HepG2 (cell line): ENCODE results near the gene PTAFR. TPM values are rescaled to one million over a fixed set of nuclear protein-coding genes. Genes with fewer than 3 reads are reported as not detected.

Experiments
- ATAC-seq: fragments of 200-7000 bp; cut with Tn5 transposase; 3 replicates; pipeline ENCODE4 v1.9.1; 2020; ENCODE audit warnings: mild to moderate bottlenecking, moderate library complexity
- BruUV-seq: library from RNA; stranded (reverse); fragments of 400-500 nt; replicated peaks from 2 replicates; lab custom pipeline; 2021; lab: Mats Ljungman, UMichigan
- CTCF ChIA-PET: fragments of 300-600 bp; formaldehyde crosslinking; extraction: SDS; loops from one replicate; lab custom pipeline; 2021; ENCODE audit warnings: low total read pairs, inconsistent platforms, low intra/inter-chr PET ratio; lab: Yijun Ruan, JAX
- POLR2A ChIA-PET: fragments of 350-600 bp; sonication (Branson Sonifier 250); formaldehyde crosslinking; loops from one replicate; lab custom pipeline; 2020; ENCODE audit warnings: antibody characterized with exemption, inconsistent platforms; lab: Yijun Ruan, JAX
- DNase-seq: peaks from one replicate; pipeline ENCODE4 v3.0.0-alpha.2; 2015; ENCODE audit warnings: low spot score
- FAIRE-seq: peaks from 3 replicates; lab custom pipeline; 2011; peaks lifted over from hg19 to GRCh38; lab: Jason Lieb, UNC
- H2AFZ ChIP-seq: one replicate; pipeline ENCODE4 v1.6.1; 2011; ENCODE audit warnings: low read length, inconsistent platforms
- H3K27ac ChIP-seq: fragments of 300-600 bp; 3 replicates; pipeline ENCODE4 v1.8.0; 2011; ENCODE audit warnings: mixed run types, mild to moderate bottlenecking, mixed read lengths, low read length, inconsistent platforms; ENCODE audit not compliant: insufficient read depth; ENCODE audit errors: extremely low read length
- H3K27me3 ChIP-seq, 2 experiments: fragments of 200-600 bp in 1 of 2; 2 replicates in 1 of 2; 3 replicates in 1 of 2; pipeline versions ENCODE4 v1.6.0 to v1.8.0; 2011; ENCODE audit warnings: low read length in 2 of 2, mild to moderate bottlenecking in 2 of 2, moderate library complexity in 2 of 2, inconsistent platforms in 1 of 2; ENCODE audit not compliant: insufficient read depth in 2 of 2, control insufficient read depth in 1 of 2
- H3K36me3 ChIP-seq, 2 experiments: fragments of 200-600 bp in 1 of 2; replicated peaks in 1 of 2; 2 replicates in 1 of 2; 3 replicates in 1 of 2; pipeline versions ENCODE4 v1.5.1 to v1.8.0; 2011; ENCODE audit warnings: low read length in 2 of 2, inconsistent platforms in 1 of 2; ENCODE audit not compliant: insufficient read depth in 2 of 2, control insufficient read depth in 1 of 2
- H3K4me1 ChIP-seq: 2 replicates; pipeline ENCODE4 v1.5.1; 2012; ENCODE audit warnings: low read length, inconsistent platforms; ENCODE audit not compliant: insufficient read depth
- H3K4me2 ChIP-seq: 2 replicates; pipeline ENCODE4 v1.6.0; 2011; ENCODE audit warnings: low read depth, low read length, inconsistent platforms
- H3K4me3 ChIP-seq, 3 experiments: fragments of 200-600 bp in 1 of 3; sonication (generic), shearing (Covaris generic) in 1 of 3; replicated peaks in 1 of 3; 2 replicates each; pipeline ENCODE4 v1.5.1; 2011 to 2016; ENCODE audit warnings: low read length in 3 of 3, inconsistent platforms in 2 of 3, low read depth in 2 of 3, mild to moderate bottlenecking in 2 of 3, control low read depth in 1 of 3, mixed read lengths in 1 of 3; ENCODE audit not compliant: insufficient read depth in 1 of 3
- H3K79me2 ChIP-seq: one replicate; pipeline ENCODE4 v1.6.1; 2011; ENCODE audit warnings: low read length, inconsistent platforms; ENCODE audit not compliant: insufficient read depth
- H3K9ac ChIP-seq: 2 replicates; pipeline ENCODE4 v1.6.0; 2011; ENCODE audit warnings: mild to moderate bottlenecking, low read depth, low read length, inconsistent platforms; ENCODE audit not compliant: insufficient read depth
- H3K9me3 ChIP-seq: 2 replicates; pipeline ENCODE4 v1.5.1; 2012; ENCODE audit warnings: mild to moderate bottlenecking, low read length
- H4K20me1 ChIP-seq: 2 replicates; pipeline ENCODE4 v1.6.0; 2011; ENCODE audit warnings: inconsistent platforms, mild to moderate bottlenecking, low read length, moderate library complexity; ENCODE audit not compliant: insufficient read depth
- CBX5 ChIP-seq: sonication (generic); formaldehyde crosslinking; IDR thresholded peaks from 2 replicates; pipeline ENCODE4 v1.4.0; 2020; ENCODE audit warnings: missing genetic modification reagents, borderline replicate concordance
- EP300 ChIP-seq, 3 experiments: sonication (generic) in 1 of 3; formaldehyde crosslinking in 1 of 3; IDR thresholded peaks; 2 replicates each; pipeline versions ENCODE4 v1.5.1 to v1.6.1; 2011 to 2020; ENCODE audit warnings: low read depth in 2 of 3, low read length in 2 of 3, borderline replicate concordance in 1 of 3, improper control_type of control experiment in 1 of 3, mild to moderate bottlenecking in 1 of 3, missing genetic modification reagents in 1 of 3, moderate library complexity in 1 of 3
- FOXA1 ChIP-seq, 2 experiments: fragments of 450-650 bp in 1 of 2; sonication (generic) in 1 of 2; formaldehyde crosslinking in 1 of 2; IDR thresholded peaks; 2 replicates each; pipeline versions ENCODE4 v1.4.0 to v1.6.1; 2016 to 2020; ENCODE audit warnings: missing genetic modification reagents in 1 of 2
- NR2F6 ChIP-seq, 2 experiments: IDR thresholded peaks; 2 replicates each; pipeline ENCODE4 v1.6.1; 2016; ENCODE audit warnings: antibody characterized with exemption in 1 of 2, mild to moderate bottlenecking in 1 of 2
- RBM39 ChIP-seq: fragments of 200-400 bp; formaldehyde crosslinking; IDR thresholded peaks from one replicate; pipeline ENCODE4 v1.6.1; 2018; ENCODE audit warnings: antibody characterized with exemption, mild to moderate bottlenecking, low read depth, low read length; ENCODE audit not compliant: poor library complexity, severe bottlenecking
- SOX6 ChIP-seq, 2 experiments: fragments of 450-650 bp in 1 of 2; sonication (generic) in 1 of 2; formaldehyde crosslinking in 1 of 2; IDR thresholded peaks; 2 replicates each; pipeline versions ENCODE4 v1.4.0 to v1.6.1; 2017 to 2020; ENCODE audit warnings: antibody characterized with exemption in 1 of 2, mild to moderate bottlenecking in 1 of 2, missing genetic modification reagents in 1 of 2
- TEAD3 ChIP-seq: optimal IDR thresholded peaks from 2 replicates; pipeline ENCODE3; 2016; ENCODE audit warnings: borderline replicate concordance
- U2AF1 ChIP-seq: fragments of 200-400 bp; formaldehyde crosslinking; optimal IDR thresholded peaks from 2 replicates; pipeline ENCODE3; 2017; ENCODE audit warnings: mild to moderate bottlenecking, low read depth, low read length
- ZBTB1 ChIP-seq: sonication (generic); formaldehyde crosslinking; IDR thresholded peaks from 2 replicates; pipeline ENCODE4 v1.4.0; 2020; ENCODE audit warnings: missing genetic modification reagents, borderline replicate concordance
- ZNF205 ChIP-seq: IDR thresholded peaks from 2 replicates; pipeline ENCODE4 v1.6.1; 2018; ENCODE audit warnings: missing biosample characterization, missing genetic modification reagents
- ZNF224 ChIP-seq: sonication (generic); formaldehyde crosslinking; IDR thresholded peaks from 2 replicates; pipeline ENCODE4 v1.5.0; 2020; ENCODE audit warnings: mild to moderate bottlenecking, missing genetic modification reagents
- ZNF30 ChIP-seq: sonication (generic); formaldehyde crosslinking; IDR thresholded peaks from 2 replicates; pipeline ENCODE4 v1.5.0; 2020; ENCODE audit warnings: mild to moderate bottlenecking, missing genetic modification reagents
- ZNF33A ChIP-seq: sonication (generic); formaldehyde crosslinking; IDR thresholded peaks from 2 replicates; pipeline ENCODE4 v1.5.1; 2020; ENCODE audit warnings: missing genetic modification reagents, mild to moderate bottlenecking, moderate library complexity, borderline replicate concordance
- ZNF775 ChIP-seq: sonication (generic); formaldehyde crosslinking; IDR thresholded peaks from 2 replicates; pipeline ENCODE4 v1.4.0; 2020; ENCODE audit warnings: missing genetic modification reagents, mild to moderate bottlenecking, moderate library complexity, borderline replicate concordance
- WGBS: methylation state at CpG from one replicate; pipeline ENCODE4 v1.1.6; 2017; ENCODE audit warnings: low lambda C conversion rate; 5-methylcytosine and 5-hydroxymethylcytosine counted together
- in situ Hi-C: cut with HindIII; loops from 2 replicates; pipeline ENCODE4 v1.10.0; 2017; ENCODE audit warnings: low pct_unique_long_range_greater_than_20kb; ENCODE audit not compliant: extremely low pct_ligation_motif_present
- intact Hi-C: fragments of 100-400 bp; cut with micrococcal nuclease; formaldehyde crosslinking; loops from one replicate; pipeline ENCODE4 v1.10.0; 2022; ENCODE audit not compliant: unreplicated experiment
- polyA plus RNA-seq, 8 experiments: library from polyadenylated mRNA; depleted of rRNA in 3 of 8; stranded (reverse) in 7 of 8; unstranded in 1 of 8; fragments of >200 nt; fragmentation: Illumina TruSeq in 4 of 8; extraction: Trizol in 4 of 8; gene quantifications; 2 replicates each; pipeline versions ENCODE4 v1.2.1 to v1.2.3, GENCODE V29; 2011 to 2016; ENCODE audit warnings: low read depth in 4 of 8, missing spikeins in 1 of 8, mixed read lengths in 1 of 8; ENCODE audit not compliant: insufficient read depth in 1 of 8
- total RNA-seq, 5 experiments: library from RNA; depleted of rRNA; stranded (reverse); fragments of >200 nt; fragmentation: Illumina TruSeq; extraction: Trizol; gene quantifications; 2 replicates each; pipeline ENCODE4 v1.2.3, GENCODE V29; 2016; ENCODE audit warnings: low read depth in 1 of 5
- TF ChIP-seq, protein P1 (sequence below): IDR thresholded peaks from 2 replicates; pipeline ENCODE4 v1.6.1; 2016; ENCODE audit warnings: low read depth, borderline replicate concordance
- TF ChIP-seq, protein P2 (sequence below): sonication (generic); formaldehyde crosslinking; IDR thresholded peaks from 2 replicates; pipeline ENCODE4 v1.4.0; 2020; ENCODE audit warnings: missing genetic modification reagents

The PTAFR gene
- total and polyA plus RNA-seq, 2 of the 13 experiments (the other 11 are each of a cell fraction or from before 2014, with no cell fraction given) = 0.27 to 24.0 TPM

DNA sequence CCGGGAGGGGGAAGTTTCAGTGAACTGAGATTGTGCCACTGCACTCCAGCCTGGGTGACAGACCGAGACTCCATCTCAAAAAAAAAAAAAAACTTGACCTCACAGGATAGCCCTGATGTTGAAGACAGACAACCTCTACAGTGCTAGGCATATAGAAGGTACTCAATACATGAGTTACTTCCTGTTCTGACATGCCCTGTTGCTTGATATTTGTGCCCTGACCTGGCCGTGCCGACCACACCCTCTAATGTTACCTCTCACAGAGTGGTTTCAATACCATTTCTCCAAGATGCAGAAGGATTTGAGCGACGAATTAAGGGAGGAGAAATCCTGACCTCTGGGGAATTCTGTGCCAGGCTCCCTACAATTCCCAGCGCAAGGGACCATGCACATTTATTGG lies 5.2 kb downstream of the PTAFR start:
- DNase-seq (no peak), ATAC-seq (no peak), FAIRE-seq (no peak)
- no peak for TF ChIP-seq ZBTB1 (CRISPR knock-in tag)
- TF ChIP-seq U2AF1 = no peak
- TF ChIP-seq, protein P1, sequence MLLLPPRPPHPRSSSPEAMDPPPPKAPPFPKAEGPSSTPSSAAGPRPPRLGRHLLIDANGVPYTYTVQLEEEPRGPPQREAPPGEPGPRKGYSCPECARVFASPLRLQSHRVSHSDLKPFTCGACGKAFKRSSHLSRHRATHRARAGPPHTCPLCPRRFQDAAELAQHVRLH (CRISPR knock-in tag) = no peak
- no peak for TF ChIP-seq ZNF224 (CRISPR knock-in tag)
- TF ChIP-seq, protein P2, sequence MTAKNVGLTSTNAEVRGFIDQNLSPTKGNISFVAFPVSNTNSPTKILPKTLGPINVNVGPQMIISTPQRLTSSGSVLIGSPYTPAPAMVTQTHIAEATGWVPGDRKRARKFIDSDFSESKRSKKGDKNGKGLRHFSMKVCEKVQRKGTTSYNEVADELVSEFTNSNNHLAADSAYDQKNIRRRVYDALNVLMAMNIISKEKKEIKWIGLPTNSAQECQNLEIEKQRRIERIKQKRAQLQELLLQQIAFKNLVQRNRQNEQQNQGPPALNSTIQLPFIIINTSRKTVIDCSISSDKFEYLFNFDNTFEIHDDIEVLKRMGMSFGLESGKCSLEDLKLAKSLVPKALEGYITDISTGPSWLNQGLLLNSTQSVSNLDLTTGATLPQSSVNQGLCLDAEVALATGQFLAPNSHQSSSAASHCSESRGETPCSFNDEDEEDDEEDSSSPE (CRISPR knock-in tag) = no peak
- TF ChIP-seq ZNF30 (CRISPR knock-in tag) = no peak
- Histone ChIP-seq H3K27ac (no peak overlapping the region), H3K36me3 (no peaks in the 10 kb centered on the region), H3K4me1 (peaks cover 60% of the 10 kb centered on the region), H3K9me3 (no peaks in the 10 kb centered on the region), H3K4me3 (no peak overlapping the region), H3K27me3 (peaks cover 2 to 15% of the 10 kb centered on the region in 2 experiments; a peak in 3 of 5 replicates), H2AFZ (no peak overlapping the region), H3K79me2 (no peaks in the 10 kb centered on the region), H4K20me1 (no peaks in the 10 kb centered on the region), H3K4me2 (no peak overlapping the region), H3K9ac (no peak overlapping the region)
- intact Hi-C loops (no loop called here), in situ Hi-C loops (no loop called here)
- no TSS peak for BruUV-seq
- ChIA-PET CTCF (no interaction called here), POLR2A (no interaction called here)
- WGBS = 63% methylated on average over 7 of the region's 7 CpGs

DNA sequence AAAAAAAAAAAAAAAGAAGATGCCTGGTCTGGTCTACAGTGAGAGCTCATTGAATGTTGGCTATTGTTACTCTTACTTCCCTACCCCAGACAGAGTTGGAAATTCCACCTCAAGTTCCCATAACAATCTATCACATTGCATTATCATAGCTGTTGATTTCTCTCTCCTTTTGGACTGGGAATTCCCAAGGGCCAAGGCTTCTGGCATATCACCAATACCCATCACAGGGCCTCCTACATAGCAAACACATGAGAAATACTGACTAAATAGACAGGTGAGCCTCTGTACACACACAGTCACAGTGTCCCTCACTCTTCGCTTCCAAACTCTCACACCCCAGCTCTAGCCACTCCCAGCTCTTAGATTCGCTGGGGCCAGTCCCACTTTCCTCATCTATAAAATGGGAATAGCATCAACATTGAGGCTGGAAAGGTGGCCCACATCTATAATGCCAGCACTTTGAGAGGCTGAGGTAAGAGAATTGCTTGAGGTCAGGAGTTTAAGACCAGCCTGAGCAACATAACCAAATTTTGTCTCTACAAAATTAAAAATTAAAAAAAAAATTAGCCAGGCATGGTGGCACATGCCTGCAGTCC lies 6.4 kb downstream of the PTAFR start:
- intact Hi-C loops = no loop called here
- ChIA-PET POLR2A (interaction anchor here (1.3 kb wide), 1 partner anchor 15 kb away, joined by 9 read pairs; no protein-coding TSS in a partner anchor), CTCF (no interaction called here)
- in situ Hi-C loops = no loop called here
- H3K4me1 ChIP-seq = peaks cover 57% of the 10 kb centered on the region
- no TSS peak for BruUV-seq
- FAIRE-seq (no peak), ATAC-seq (peak; percentile 56), DNase-seq (peak; percentile 73)
- no peak overlapping the region for H3K9ac ChIP-seq
- H3K79me2 ChIP-seq = no peaks in the 10 kb centered on the region
- H2AFZ ChIP-seq = no peak overlapping the region
- no peaks in the 10 kb centered on the region for H3K9me3 ChIP-seq
- no peaks in the 10 kb centered on the region for H3K36me3 ChIP-seq
- H4K20me1 ChIP-seq = no peaks in the 10 kb centered on the region
- 0 out of 2 replicates have a peak overlapping the region, but pooled peaks have one; percentile 18 for H3K4me2 ChIP-seq
- no peak overlapping the region for H3K4me3 ChIP-seq
- peaks cover 0 to 9% of the 10 kb centered on the region in 2 experiments; a peak in 1 of 5 replicates for H3K27me3 ChIP-seq
- no peak overlapping the region for H3K27ac ChIP-seq
- 6% methylated on average over 2 of the region's 2 CpGs for WGBS
- TF ChIP-seq CBX5 (CRISPR knock-in tag) (0 out of 2 replicates have a peak, but pooled peaks have one; percentile 12), ZNF775 (CRISPR knock-in tag) (no peak), TEAD3 (CRISPR knock-in tag) (peak; percentile 52), ZNF33A (CRISPR knock-in tag) (no peak), FOXA1 (IDR thresholded peaks at IDR 0.05) (no peak), FOXA1 (CRISPR knock-in tag; IDR thresholded peaks at IDR 0.05) (peak; percentile 72), ZNF205 (CRISPR knock-in tag) (no peak), SOX6 (IDR thresholded peaks at IDR 0.05) (no peak), SOX6 (CRISPR knock-in tag; IDR thresholded peaks at IDR 0.05) (peak; percentile 50), NR2F6 (IDR thresholded peaks at IDR 0.05) (peak; percentile 23; the same call in 1 of the 2 replicates), NR2F6 (CRISPR knock-in tag; IDR thresholded peaks at IDR 0.05) (no peak), RBM39 (no peak), EP300 (IDR thresholded peaks at IDR 0.05; ENCODE audit: low read depth in 2 of 2, low read length in 2 of 2) (peak in 1 of 2 experiments; percentile 30; a peak in 1 of 4 replicates), EP300 (CRISPR knock-in tag; IDR thresholded peaks at IDR 0.05; ENCODE audit: borderline replicate concordance) (no peak)
